ENCODE measurements around the gene ATP8B3. TPM values are rescaled to one million over a fixed set of nuclear protein-coding genes. Genes with fewer than 3 reads are reported as not detected.
A peak's percentile ranks its signal among the peaks of the same experiment; 100 is the strongest.

ATP8B3 gene
- total and polyA plus RNA-seq, 9 of the 15 experiments (the other 6 are each of a cell fraction or from before 2014, with no cell fraction given), result 1.2 to 12.3 (median 3.8) TPM

- TF ChIP-seq CTCF (IDR thresholded peaks at IDR 0.05 in 2 of 3, conservative IDR thresholded peaks at IDR 0.05 in 1 of 3; ENCODE audit: insufficient read depth in 2 of 3, low read depth in 1 of 3, low read length in 3 of 3) (no peak), ELK3 (CRISPR knock-in tag; IDR thresholded peaks at IDR 0.05) (no peak), SUPT5H (IDR thresholded peaks at IDR 0.05) (0 out of 2 replicates have a peak, but pooled peaks have one; percentile 41), ATF6 (CRISPR knock-in tag; IDR thresholded peaks at IDR 0.05) (no peak), RREB1 (CRISPR knock-in tag; IDR thresholded peaks at IDR 0.05) (no peak), RBM15 (IDR thresholded peaks at IDR 0.05; ENCODE audit: insufficient read depth, low read length) (no peak), ZBTB7A (IDR thresholded peaks at IDR 0.05; ENCODE audit: borderline replicate concordance, control insufficient read depth, low read depth, low read length) (peak; percentile 83; the same call in 1 of the 2 replicates), CXXC5 (CRISPR knock-in tag; IDR thresholded peaks at IDR 0.05) (peak; percentile 55), VEZF1 (CRISPR knock-in tag; IDR thresholded peaks at IDR 0.05) (peak; percentile 91), MYC (IDR thresholded peaks at IDR 0.05; ENCODE audit: low read depth, low read length) (no peak), MYC (CRISPR knock-in tag; IDR thresholded peaks at IDR 0.05; ENCODE audit: borderline replicate concordance, low read depth) (0 out of 2 replicates have a peak, but pooled peaks have one; percentile 22), TBP (optimal IDR thresholded peaks at IDR 0.05; ENCODE audit: low read depth, low read length) (peak; percentile 15)
These were observed 14.8 kb upstream of the ATP8B3 start (continued) for GRCh38 chr19:1826557-1827521.
